ENCODE results near the gene IQGAP2. TPM values are rescaled to one million over a fixed set of nuclear protein-coding genes. Genes with fewer than 3 reads are reported as not detected.

Gene IQGAP2
- total RNA-seq, 1 donor from 2014 or later: not detected

- TF ChIP-seq CTCF (IDR thresholded peaks at IDR 0.05; ENCODE audit: insufficient read depth, low read length, severe bottlenecking): no peak
- Histone ChIP-seq H3K27me3 (ENCODE audit: control insufficient read depth, insufficient read depth, low read length) (no peaks in the 10 kb centered on the region), H3K36me3 (ENCODE audit: control insufficient read depth, insufficient read depth, low read length) (no peaks in the 10 kb centered on the region), H3K4me3 (ENCODE audit: low read depth, low read length) (no peak overlapping the region)
- FAIRE-seq (no peak), DNase-seq (ENCODE audit: low read depth) (no peak)
Observed at GRCh38 chr5:76419597-76420298, 16.7 kb downstream of the IQGAP2 start.

GRCh38 chr5:76422227-76422626 lies 19.1 kb downstream of the IQGAP2 start:
- Histone ChIP-seq H3K36me3 (ENCODE audit: control insufficient read depth, insufficient read depth, low read length) (no peaks in the 10 kb centered on the region), H3K27me3 (ENCODE audit: control insufficient read depth, insufficient read depth, low read length) (peaks cover 2% of the 10 kb centered on the region), H3K4me3 (ENCODE audit: low read depth, low read length) (no peak overlapping the region)
- no peak for FAIRE-seq
- no peak for TF ChIP-seq CTCF (IDR thresholded peaks at IDR 0.05; ENCODE audit: insufficient read depth, low read length, severe bottlenecking)
- no peak for DNase-seq (ENCODE audit: low read depth)

GRCh38 chr5:76422742-76423141 lies 19.7 kb downstream of the IQGAP2 start:
- no peak for DNase-seq (ENCODE audit: low read depth)

GRCh38 chr5:76425146-76425545 lies 22.1 kb downstream of the IQGAP2 start:
- Histone ChIP-seq H3K4me3 (ENCODE audit: low read depth, low read length) (no peak overlapping the region), H3K27me3 (ENCODE audit: control insufficient read depth, insufficient read depth, low read length) (peaks cover 2% of the 10 kb centered on the region), H3K36me3 (ENCODE audit: control insufficient read depth, insufficient read depth, low read length) (no peaks in the 10 kb centered on the region)
- TF ChIP-seq CTCF (IDR thresholded peaks at IDR 0.05; ENCODE audit: insufficient read depth, low read length, severe bottlenecking): no peak
- FAIRE-seq (no peak), DNase-seq (ENCODE audit: low read depth) (no peak)

More at GRCh38 chr5:76422742-76423141, 19.7 kb downstream of the IQGAP2 start:
- Histone ChIP-seq H3K4me3 (ENCODE audit: low read depth, low read length) (no peak overlapping the region), H3K36me3 (ENCODE audit: control insufficient read depth, insufficient read depth, low read length) (no peaks in the 10 kb centered on the region), H3K27me3 (ENCODE audit: control insufficient read depth, insufficient read depth, low read length) (peaks cover 2% of the 10 kb centered on the region)
- FAIRE-seq: no peak
- TF ChIP-seq CTCF (IDR thresholded peaks at IDR 0.05; ENCODE audit: insufficient read depth, low read length, severe bottlenecking): no peak

- TF ChIP-seq CTCF (IDR thresholded peaks at IDR 0.05; ENCODE audit: insufficient read depth, low read length, severe bottlenecking): no peak
- FAIRE-seq (no peak), DNase-seq (ENCODE audit: low read depth) (no peak)
- Histone ChIP-seq H3K27me3 (ENCODE audit: control insufficient read depth, insufficient read depth, low read length) (peaks cover 2% of the 10 kb centered on the region), H3K4me3 (ENCODE audit: low read depth, low read length) (no peak overlapping the region), H3K36me3 (ENCODE audit: control insufficient read depth, insufficient read depth, low read length) (no peaks in the 10 kb centered on the region)
Observed at GRCh38 chr5:76425928-76426804, 23.1 kb downstream of the IQGAP2 start.
